Measurements from ENCODE around the gene ABLIM3. TPM values are rescaled to one million over a fixed set of nuclear protein-coding genes. Genes with fewer than 3 reads are reported as not detected.

Gene ABLIM3
- total RNA-seq, 1 experiment from 2014 or later, result 12.9 TPM

- no peaks in the 10 kb centered on the region for H3K9me3 ChIP-seq (ENCODE audit: control insufficient read depth, insufficient read depth, low read depth, low read length)
- H3K27ac ChIP-seq (ENCODE audit: low read length), result no peak overlapping the region
- CTCF ChIA-PET, result no interaction called here
- intact Hi-C loops (cut with micrococcal nuclease; ENCODE audit: unreplicated experiment) (no loop called here), in situ Hi-C loops (cut with HindIII; ENCODE audit: low pct_unique_long_range_greater_than_20kb, low sequenced_read_pairs) (loop anchor here (25.0 kb wide), 1 partner anchor 124 kb away; the partner anchor contains the start of gene AFAP1L1)
- POLR2A ChIA-PET, result interaction anchor here (0.5 kb wide), 1 partner anchor 13 kb away, joined by 4 read pairs; no protein-coding TSS in a partner anchor
- TF ChIP-seq TCF7L2 (IDR thresholded peaks at IDR 0.05; ENCODE audit: low read depth, low read length) (no peak), POLR2AphosphoS5 (IDR thresholded peaks at IDR 0.05; ENCODE audit: low read depth, low read length) (no peak), CTCF (IDR thresholded peaks at IDR 0.05) (no peak), SIN3A (IDR thresholded peaks at IDR 0.05; ENCODE audit: borderline replicate concordance, insufficient read depth, low read depth, low read length) (no peak), REST (IDR thresholded peaks at IDR 0.05; ENCODE audit: insufficient read depth in 1 of 2, low read depth in 2 of 2, low read length in 1 of 2) (no peak)
- ATAC-seq, result no peak
- no peak overlapping the region for H3K4me3 ChIP-seq (ENCODE audit: low read depth in 2 of 2, low read length in 2 of 2)
- no peak for DNase-seq (ENCODE audit: low read depth, low spot score)
- no TSS peak for BruUV-seq (replicated peaks)
- H3K4me1 ChIP-seq (ENCODE audit: control insufficient read depth, insufficient read depth, low read length), result peaks cover 7% of the 10 kb centered on the region; the same call in 1 of the 2 replicates
- H3K27me3 ChIP-seq (ENCODE audit: control insufficient read depth, insufficient read depth, low read length), result no peaks in the 10 kb centered on the region
- H3K36me3 ChIP-seq (ENCODE audit: control insufficient read depth, insufficient read depth, low read length), result no peaks in the 10 kb centered on the region
Measured at GRCh38 chr5:149138182-149138923, 2.9 kb upstream of the ABLIM3 start.

- in situ Hi-C loops (cut with HindIII; ENCODE audit: low pct_unique_long_range_greater_than_20kb, low sequenced_read_pairs) (loop anchor here (25.0 kb wide), 1 partner anchor 122 kb away; the partner anchor contains the start of gene AFAP1L1), intact Hi-C loops (cut with micrococcal nuclease; ENCODE audit: unreplicated experiment) (loop anchor here (10.0 kb wide), 1 partner anchor 424 kb away; no protein-coding TSS in a partner anchor)
- ChIA-PET POLR2A (no interaction called here), CTCF (no interaction called here)
- H3K27me3 ChIP-seq (ENCODE audit: control insufficient read depth, insufficient read depth, low read length), result no peaks in the 10 kb centered on the region
- ATAC-seq (no peak), DNase-seq (ENCODE audit: low read depth, low spot score) (no peak)
- H3K4me3 ChIP-seq (ENCODE audit: low read depth in 2 of 2, low read length in 2 of 2), result no peak overlapping the region
- H3K27ac ChIP-seq (ENCODE audit: low read length), result no peak overlapping the region; the same call in 1 of the 2 replicates
- H3K4me1 ChIP-seq (ENCODE audit: control insufficient read depth, insufficient read depth, low read length), result 0 out of 2 replicates have a peak, but pooled peaks cover 4% of the 10 kb centered on the region
- no TSS peak for BruUV-seq (replicated peaks)
- TF ChIP-seq POLR2AphosphoS5 (IDR thresholded peaks at IDR 0.05; ENCODE audit: low read depth, low read length) (no peak), SIN3A (IDR thresholded peaks at IDR 0.05; ENCODE audit: borderline replicate concordance, insufficient read depth, low read depth, low read length) (no peak), TCF7L2 (IDR thresholded peaks at IDR 0.05; ENCODE audit: low read depth, low read length) (no peak), CTCF (IDR thresholded peaks at IDR 0.05) (no peak), REST (IDR thresholded peaks at IDR 0.05; ENCODE audit: insufficient read depth in 1 of 2, low read depth in 2 of 2, low read length in 1 of 2) (no peak)
- H3K9me3 ChIP-seq (ENCODE audit: control insufficient read depth, insufficient read depth, low read depth, low read length), result no peaks in the 10 kb centered on the region
- H3K36me3 ChIP-seq (ENCODE audit: control insufficient read depth, insufficient read depth, low read length), result no peaks in the 10 kb centered on the region
Measured at GRCh38 chr5:149140197-149141002, 893 bp upstream of the ABLIM3 start.

Data from Panc1 (cell line).